GM19395 (cell line): Measurements from ENCODE around the gene HRC.

Source experiments
- ATAC-seq: cut with Tn5 transposase; IDR thresholded peaks from one replicate; pipeline ENCODE4 v1.9.1; 2021; ENCODE audit warnings: mild to moderate bottlenecking, moderate library complexity; ENCODE audit not compliant: unreplicated experiment

HRC gene

DNA sequence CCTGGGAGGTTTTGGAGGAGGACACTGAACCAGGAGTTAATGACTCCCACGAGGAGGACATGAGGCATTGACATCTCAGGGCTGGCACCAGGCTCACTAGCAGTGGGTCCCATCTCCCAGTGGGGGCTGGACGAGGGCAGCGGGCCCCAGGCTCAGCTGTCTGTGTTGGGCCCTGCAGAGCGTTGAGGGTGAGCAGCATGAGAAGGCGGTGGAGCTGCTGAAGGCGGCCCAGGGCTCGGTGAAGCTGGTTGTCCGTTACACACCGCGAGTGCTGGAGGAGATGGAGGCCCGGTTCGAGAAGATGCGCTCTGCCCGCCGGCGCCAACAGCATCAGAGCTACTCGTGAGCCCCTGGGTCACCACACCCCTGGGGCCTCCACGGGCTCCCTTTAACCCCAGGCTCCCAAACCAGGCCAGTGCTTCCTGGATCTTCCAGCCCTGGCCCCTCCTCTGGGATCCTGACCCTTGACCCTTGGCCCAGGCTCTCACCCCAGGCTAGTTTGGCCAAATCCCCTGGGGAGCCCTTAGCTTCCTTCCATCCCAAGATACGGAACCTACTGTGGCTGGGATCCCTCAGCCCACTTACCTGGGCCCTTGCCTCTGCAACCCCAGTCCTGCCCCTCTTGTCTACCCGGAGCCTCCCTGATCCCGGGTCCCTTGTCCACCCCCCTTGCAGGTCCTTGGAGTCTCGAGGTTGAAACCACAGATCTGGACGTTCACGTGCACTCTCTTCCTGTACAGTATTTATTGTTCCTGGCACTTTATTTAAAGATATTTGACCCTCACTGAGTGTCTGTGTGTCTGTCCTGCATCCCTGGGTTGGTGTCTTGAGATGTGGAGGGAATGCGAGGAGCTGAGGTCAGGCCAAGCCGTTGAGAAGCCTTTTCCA is 37.3 kb downstream of the HRC start:
- no peak for ATAC-seq

DNA sequence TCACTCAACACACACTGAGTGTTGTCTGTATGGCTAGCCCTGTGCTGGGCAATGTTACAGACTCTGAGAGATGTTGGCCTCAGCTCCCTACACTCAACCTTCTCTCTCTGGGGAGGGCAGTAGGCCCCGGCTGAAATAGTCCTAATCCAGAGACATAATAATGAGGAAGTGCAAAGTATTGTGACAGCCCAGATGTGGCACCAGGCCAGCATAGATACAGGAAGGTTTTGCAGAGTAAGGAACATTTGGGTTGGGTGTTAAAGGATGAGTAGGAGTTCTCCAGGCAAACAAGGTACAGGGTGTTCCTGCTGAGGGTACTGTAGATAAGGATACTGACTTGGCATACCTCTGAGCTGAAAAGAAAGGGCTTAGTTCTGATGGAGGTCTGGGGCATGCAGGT is 38.7 kb downstream of the HRC start:
- ATAC-seq, result no peak

DNA sequence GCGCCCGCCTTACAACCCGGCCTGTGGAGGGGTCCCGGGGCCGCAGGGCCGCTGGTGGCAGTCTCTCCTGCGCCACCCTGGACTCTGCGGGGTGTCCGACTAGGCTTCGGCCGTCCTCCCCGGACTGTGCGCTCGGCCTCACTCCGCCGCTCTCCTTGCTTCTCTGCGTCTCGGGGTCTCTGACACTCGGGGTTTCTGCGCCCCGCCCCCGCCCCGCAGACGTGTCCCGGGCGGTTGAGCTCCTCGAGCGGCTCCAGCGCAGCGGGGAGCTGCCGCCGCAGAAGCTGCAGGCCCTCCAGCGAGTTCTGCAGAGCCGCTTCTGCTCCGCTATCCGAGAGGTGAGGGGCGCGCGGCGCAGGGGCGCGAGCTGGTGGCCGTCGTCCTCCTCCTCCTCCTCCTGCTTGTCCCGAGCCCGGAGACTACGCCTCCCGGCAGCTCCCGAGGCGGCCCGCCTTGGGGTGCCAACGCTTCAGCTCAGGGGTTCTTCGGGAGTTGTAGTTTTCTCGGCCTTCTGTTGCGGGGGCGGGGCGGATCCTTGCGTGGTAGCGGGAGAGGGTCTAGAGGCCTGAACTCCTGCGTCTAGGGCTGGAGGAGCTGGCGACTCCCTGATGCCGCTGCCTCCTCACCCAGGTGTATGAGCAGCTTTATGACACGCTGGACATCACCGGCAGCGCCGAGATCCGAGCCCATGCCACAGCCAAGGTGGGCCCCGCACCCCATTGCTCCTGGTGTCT is 40.4 kb downstream of the HRC start:
- ATAC-seq, result no peak

GRCh38 chr19:49113762-49114629 is 41.2 kb downstream of the HRC start, which contains the start of gene LIN7B:
TSS of gene LIN7B (plus strand) at chr19:49114370. CDS start at chr19:49114405, 35 bp downstream.
- no peak for ATAC-seq

GRCh38 chr19:49111218-49111998 is 43.8 kb downstream of the HRC start:
- ATAC-seq, result no peak

GRCh38 chr19:49110567-49110966 is 44.6 kb downstream of the HRC start:
- no peak for ATAC-seq

- no peak for ATAC-seq
Observed at GRCh38 chr19:49109569-49110233, 45.5 kb downstream of the HRC start.

DNA sequence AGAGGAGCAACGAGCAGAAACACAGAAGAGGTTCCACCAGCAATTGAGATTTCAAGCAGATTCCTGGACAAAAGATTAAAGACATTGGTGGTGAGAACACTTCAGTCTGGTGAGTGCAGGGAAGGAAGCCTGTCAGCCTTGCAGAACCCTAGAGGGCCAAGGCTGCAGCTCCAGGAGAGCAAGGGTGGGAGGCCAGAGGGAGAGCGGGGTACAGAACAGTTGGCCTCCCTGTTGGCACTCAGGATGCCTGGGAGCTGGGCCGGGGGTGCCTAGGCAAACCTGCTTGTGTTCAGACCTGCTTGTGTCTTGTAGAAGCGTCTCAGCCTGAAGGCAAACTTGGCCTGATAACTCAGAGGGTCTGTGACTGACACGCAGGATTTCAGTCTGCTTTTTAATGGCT is 46.1 kb downstream of the HRC start:
- ATAC-seq, result no peak

DNA sequence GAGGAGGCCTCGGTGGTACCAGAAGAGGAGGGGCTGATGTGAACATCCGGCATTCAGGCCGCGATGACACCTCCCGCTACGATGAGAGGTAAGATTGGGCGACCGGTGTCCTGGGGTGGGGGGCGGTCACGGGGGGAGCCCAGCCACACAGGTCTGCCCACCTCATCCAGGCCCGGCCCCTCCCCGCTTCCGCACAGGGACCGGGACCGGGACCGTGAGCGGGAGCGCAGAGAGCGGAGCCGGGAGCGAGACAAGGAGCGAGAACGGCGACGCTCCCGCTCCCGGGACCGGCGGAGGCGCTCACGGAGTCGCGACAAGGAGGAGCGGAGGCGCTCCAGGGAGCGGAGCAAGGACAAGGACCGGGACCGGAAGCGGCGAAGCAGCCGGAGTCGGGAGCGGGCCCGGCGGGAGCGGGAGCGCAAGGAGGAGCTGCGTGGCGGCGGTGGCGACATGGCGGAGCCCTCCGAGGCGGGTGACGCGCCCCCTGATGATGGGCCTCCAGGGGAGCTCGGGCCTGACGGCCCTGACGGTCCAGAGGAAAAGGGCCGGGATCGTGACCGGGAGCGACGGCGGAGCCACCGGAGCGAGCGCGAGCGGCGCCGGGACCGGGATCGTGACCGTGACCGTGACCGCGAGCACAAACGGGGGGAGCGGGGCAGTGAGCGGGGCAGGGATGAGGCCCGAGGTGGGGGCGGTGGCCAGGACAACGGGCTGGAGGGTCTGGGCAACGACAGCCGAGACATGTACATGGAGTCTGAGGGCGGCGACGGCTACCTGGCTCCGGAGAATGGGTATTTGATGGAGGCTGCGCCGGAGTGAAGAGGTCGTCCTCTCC is 47.4 kb downstream of the HRC start:
- ATAC-seq, result no peak

GRCh38 chr19:49106648-49107135 is 48.5 kb downstream of the HRC start:
- ATAC-seq, result no peak

DNA sequence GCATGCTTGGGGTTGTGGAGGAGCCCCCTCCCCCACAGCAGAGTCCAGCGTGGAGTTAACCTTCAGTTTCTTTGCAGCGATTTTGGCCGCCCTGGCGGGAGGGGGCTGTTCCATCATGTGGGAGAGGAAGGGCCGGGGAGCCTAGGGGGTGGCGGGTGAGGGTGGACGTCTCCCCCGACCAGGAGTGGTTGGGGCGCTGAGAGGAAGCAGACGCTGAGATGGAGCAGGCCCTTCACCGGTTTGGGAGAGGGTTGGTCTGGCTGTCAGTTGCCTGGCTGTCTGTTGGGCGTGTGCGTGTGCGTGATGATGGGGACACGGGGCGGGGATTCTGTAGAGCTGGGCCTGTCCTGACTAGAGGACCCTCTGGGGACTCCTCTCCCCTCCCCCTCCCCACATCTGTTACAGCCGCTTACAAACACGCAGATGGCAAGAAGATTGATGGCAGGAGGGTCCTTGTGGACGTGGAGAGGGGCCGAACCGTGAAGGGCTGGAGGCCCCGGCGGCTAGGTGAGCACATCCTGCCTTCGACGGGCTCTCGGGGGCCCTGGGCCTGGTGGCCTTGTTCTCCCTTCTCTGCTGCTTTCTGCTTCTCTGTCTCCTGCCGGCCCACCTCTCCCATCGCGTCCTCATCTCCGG is 50.8 kb downstream of the HRC start:
- no peak for ATAC-seq

GRCh38 chr19:49103331-49104085 is 51.7 kb downstream of the HRC start:
- ATAC-seq, result no peak

- ATAC-seq, result no peak
Observed at GRCh38 chr19:49102303-49102702, 52.9 kb downstream of the HRC start.
